Measurements from ENCODE around the gene SLC7A1.

SLC7A1 gene

DNA sequence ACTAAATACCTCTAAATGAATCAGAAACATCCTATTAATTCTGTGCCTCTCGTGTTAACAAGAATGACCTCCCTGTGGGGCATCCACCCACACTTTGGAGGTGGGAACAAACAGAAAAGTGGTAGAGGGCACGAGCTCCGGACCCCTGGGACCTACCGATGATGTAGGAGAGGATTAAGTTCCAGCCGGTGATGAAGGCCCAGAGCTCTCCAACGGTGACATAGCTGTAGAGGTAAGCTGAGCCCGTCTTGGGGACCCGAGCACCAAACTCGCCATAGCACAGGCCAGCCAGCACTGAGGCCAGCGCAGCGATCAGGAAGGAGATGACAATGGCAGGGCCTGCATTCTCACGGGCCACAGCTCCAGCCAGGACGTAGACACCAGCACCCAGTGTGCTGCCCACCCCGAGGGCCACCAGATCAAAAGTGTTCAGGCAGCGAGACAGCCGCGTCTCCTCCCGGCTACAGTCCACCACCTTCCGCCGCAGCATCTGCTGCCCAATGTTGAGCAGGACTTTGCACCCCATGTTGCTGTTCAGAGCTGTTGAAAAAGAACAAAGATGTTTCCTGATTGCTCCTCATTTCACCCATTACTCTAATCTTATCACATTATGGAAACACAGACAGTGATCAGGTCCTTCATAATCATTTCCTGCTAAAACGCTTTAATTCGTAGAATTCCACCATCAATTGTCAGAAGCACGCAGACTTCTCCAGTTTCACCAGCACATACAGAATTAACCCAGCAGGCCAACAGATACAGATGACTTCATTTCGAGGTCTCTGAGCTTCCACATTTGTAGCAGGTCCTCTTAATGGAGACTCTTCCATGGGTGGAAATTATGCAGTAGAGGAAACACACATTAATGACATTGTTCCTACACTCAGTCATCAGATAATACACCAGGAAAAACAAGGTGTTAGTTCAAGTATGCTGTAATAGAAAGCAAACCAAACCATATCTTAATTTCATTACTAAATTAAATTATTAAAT, 59.5 kb downstream of the SLC7A1 start:
- peaks cover 6% of the 10 kb centered on the region for H3K4me1 ChIP-seq (ENCODE audit: control insufficient read depth, low read depth, low read length)
- no peak overlapping the region for H4K8ac ChIP-seq (ENCODE audit: low read depth, low read length)
- H3K23ac ChIP-seq (ENCODE audit: low read length): no peak overlapping the region
- H3K4me2 ChIP-seq (ENCODE audit: low read length): no peak overlapping the region
- H3K36me3 ChIP-seq (ENCODE audit: control insufficient read depth, insufficient read depth, low read length): peaks cover 4% of the 10 kb centered on the region
- H3K4me3 ChIP-seq (ENCODE audit: low read length): no peak overlapping the region
- H3K18ac ChIP-seq (ENCODE audit: low read length): no peak overlapping the region
- no peak overlapping the region for H2BK120ac ChIP-seq (ENCODE audit: low read depth, low read length)
- H3K79me1 ChIP-seq (ENCODE audit: low read length): peaks cover 28% of the 10 kb centered on the region
- no peak for DNase-seq
- peaks cover 36% of the 10 kb centered on the region for H3K79me2 ChIP-seq (ENCODE audit: control insufficient read depth, insufficient read depth, low read length)
- no peaks in the 10 kb centered on the region for H3K27me3 ChIP-seq (ENCODE audit: insufficient read depth, low read length, poor library complexity)
- no peak overlapping the region for H2BK5ac ChIP-seq (ENCODE audit: low read length)
- no peak overlapping the region for H2BK15ac ChIP-seq (replicated peaks; ENCODE audit: low read depth)
- no peak overlapping the region for H3K4ac ChIP-seq (ENCODE audit: low read depth, low read length)
- no peak overlapping the region for H3K56ac ChIP-seq (ENCODE audit: low read length)
- no peak overlapping the region for H3K9ac ChIP-seq (ENCODE audit: low read length)
- no peak overlapping the region for H4K5ac ChIP-seq (ENCODE audit: low read length)
- WGBS (ENCODE audit: extremely low coverage, insufficient coverage, low lambda C conversion rate): no CpG with 5 or more reads among the region's 24 CpGs
- H2AK5ac ChIP-seq (ENCODE audit: low read length): no peak overlapping the region
- H3K27ac ChIP-seq (ENCODE audit: low read depth, low read length): no peak overlapping the region

DNA sequence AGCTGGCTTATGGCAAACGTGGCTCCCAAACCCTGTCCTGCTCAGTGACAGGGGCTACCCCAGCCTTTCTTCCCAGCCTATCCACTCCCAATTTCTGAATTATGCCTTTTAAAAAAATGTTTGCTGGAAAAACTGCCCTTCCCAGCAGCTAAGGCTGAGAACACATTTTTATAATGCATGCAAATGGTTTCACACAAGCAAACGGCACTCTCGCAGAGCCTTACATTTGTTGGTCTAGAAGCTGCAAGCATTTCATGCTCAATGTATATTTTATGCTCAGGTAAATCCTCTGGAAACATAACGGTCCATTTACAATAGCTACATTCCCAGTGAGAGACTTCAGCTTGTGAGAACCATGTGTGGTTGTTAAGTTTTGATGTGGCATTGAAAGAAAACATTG, 61.4 kb downstream of the SLC7A1 start:
- Histone ChIP-seq H3K27ac (ENCODE audit: low read depth, low read length) (no peak overlapping the region), H3K4ac (ENCODE audit: low read depth, low read length) (no peak overlapping the region), H2BK120ac (ENCODE audit: low read depth, low read length) (no peak overlapping the region), H3K4me2 (ENCODE audit: low read length) (no peak overlapping the region), H2AK5ac (ENCODE audit: low read length) (no peak overlapping the region), H3K23ac (ENCODE audit: low read length) (no peak overlapping the region), H3K4me1 (ENCODE audit: control insufficient read depth, low read depth, low read length) (peaks cover 2% of the 10 kb centered on the region), H4K5ac (ENCODE audit: low read length) (no peak overlapping the region), H3K9ac (ENCODE audit: low read length) (no peak overlapping the region), H3K27me3 (ENCODE audit: insufficient read depth, low read length, poor library complexity) (no peaks in the 10 kb centered on the region), H3K56ac (ENCODE audit: low read length) (no peak overlapping the region), H3K18ac (ENCODE audit: low read length) (no peak overlapping the region), H3K4me3 (ENCODE audit: low read length) (no peak overlapping the region), H2BK15ac (replicated peaks; ENCODE audit: low read depth) (no peak overlapping the region), H3K79me1 (ENCODE audit: low read length) (peaks cover 24% of the 10 kb centered on the region), H3K36me3 (ENCODE audit: control insufficient read depth, insufficient read depth, low read length) (peaks cover 5% of the 10 kb centered on the region), H4K8ac (ENCODE audit: low read depth, low read length) (no peak overlapping the region), H2BK5ac (ENCODE audit: low read length) (no peak overlapping the region), H3K79me2 (ENCODE audit: control insufficient read depth, insufficient read depth, low read length) (peaks cover 27% of the 10 kb centered on the region)
- WGBS (ENCODE audit: extremely low coverage, insufficient coverage, low lambda C conversion rate): no CpG with 5 or more reads among the region's 4 CpGs
- DNase-seq: no peak

DNA sequence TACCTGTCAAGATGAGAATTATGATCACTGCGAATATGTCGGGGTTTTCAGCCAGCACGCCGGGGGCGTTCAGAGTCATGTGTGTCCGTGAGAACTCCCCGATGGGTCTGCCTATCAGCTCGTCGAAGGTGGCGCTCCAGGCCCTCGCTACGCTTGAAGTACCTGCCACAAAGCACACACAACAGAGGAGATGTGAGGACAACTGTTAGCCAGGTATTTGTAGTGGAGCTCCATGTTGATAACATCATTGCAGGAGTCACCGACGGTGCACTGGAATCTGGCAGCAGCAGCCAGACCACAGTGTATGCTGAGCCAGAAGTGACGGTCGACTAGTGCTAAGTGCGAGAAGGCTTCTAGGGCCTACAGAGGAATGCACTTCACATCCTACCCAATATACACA, 62.7 kb downstream of the SLC7A1 start:
- peaks cover 11% of the 10 kb centered on the region for H3K36me3 ChIP-seq (ENCODE audit: control insufficient read depth, insufficient read depth, low read length)
- no peak overlapping the region for H2BK120ac ChIP-seq (ENCODE audit: low read depth, low read length)
- no CpG with 5 or more reads among the region's 17 CpGs for WGBS (ENCODE audit: extremely low coverage, insufficient coverage, low lambda C conversion rate)

DNA sequence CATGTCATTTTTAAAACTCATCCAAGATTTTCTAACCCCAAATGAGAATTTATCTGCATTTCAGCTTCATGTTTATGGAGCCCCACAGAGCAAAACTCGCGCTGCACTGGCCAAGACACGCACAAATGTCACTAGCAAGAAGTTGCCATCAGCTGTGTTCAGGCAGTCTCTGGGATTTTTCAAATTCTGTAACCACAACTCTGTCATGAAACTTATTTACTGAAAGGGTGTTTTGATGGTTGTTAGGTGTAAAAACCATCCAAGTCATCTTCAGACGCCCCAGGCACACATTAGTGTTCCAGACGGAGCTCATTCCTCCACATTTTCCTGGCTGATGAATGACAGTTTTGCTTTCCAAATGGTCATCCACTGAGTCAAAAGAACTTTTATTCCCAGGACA, 63.4 kb downstream of the SLC7A1 start:
- H2AK5ac ChIP-seq (ENCODE audit: low read length): no peak overlapping the region
- H3K4me1 ChIP-seq (ENCODE audit: control insufficient read depth, low read depth, low read length): no peaks in the 10 kb centered on the region
- H3K23ac ChIP-seq (ENCODE audit: low read length): no peak overlapping the region
- no peak overlapping the region for H3K9ac ChIP-seq (ENCODE audit: low read length)
- whole genome bisulfite sequencing (ENCODE audit: extremely low coverage, insufficient coverage, low lambda C conversion rate): no CpG with 5 or more reads among the region's 5 CpGs
- DNase-seq: no peak
- H4K8ac ChIP-seq (ENCODE audit: low read depth, low read length): no peak overlapping the region
- peaks cover 13% of the 10 kb centered on the region for H3K36me3 ChIP-seq (ENCODE audit: control insufficient read depth, insufficient read depth, low read length)
- H3K4ac ChIP-seq (ENCODE audit: low read depth, low read length): no peak overlapping the region
- H3K79me1 ChIP-seq (ENCODE audit: low read length): peaks cover 17% of the 10 kb centered on the region
- H2BK120ac ChIP-seq (ENCODE audit: low read depth, low read length): no peak overlapping the region
- H2BK5ac ChIP-seq (ENCODE audit: low read length): no peak overlapping the region
- no peak overlapping the region for H2BK15ac ChIP-seq (replicated peaks; ENCODE audit: low read depth)
- no peak overlapping the region for H3K56ac ChIP-seq (ENCODE audit: low read length)
- no peak overlapping the region for H3K18ac ChIP-seq (ENCODE audit: low read length)
- H3K79me2 ChIP-seq (ENCODE audit: control insufficient read depth, insufficient read depth, low read length): peaks cover 10% of the 10 kb centered on the region
- H3K4me2 ChIP-seq (ENCODE audit: low read length): no peak overlapping the region
- no peak overlapping the region for H4K5ac ChIP-seq (ENCODE audit: low read length)
- no peak overlapping the region for H3K27ac ChIP-seq (ENCODE audit: low read depth, low read length)
- no peak overlapping the region for H3K4me3 ChIP-seq (ENCODE audit: low read length)
- H3K27me3 ChIP-seq (ENCODE audit: insufficient read depth, low read length, poor library complexity): no peaks in the 10 kb centered on the region

More for the DNA sequence above, 62.7 kb downstream of the SLC7A1 start:
- Histone ChIP-seq H3K56ac (ENCODE audit: low read length) (no peak overlapping the region), H3K4me1 (ENCODE audit: control insufficient read depth, low read depth, low read length) (no peaks in the 10 kb centered on the region), H3K4ac (ENCODE audit: low read depth, low read length) (no peak overlapping the region), H3K79me2 (ENCODE audit: control insufficient read depth, insufficient read depth, low read length) (peaks cover 14% of the 10 kb centered on the region), H3K4me2 (ENCODE audit: low read length) (no peak overlapping the region), H3K18ac (ENCODE audit: low read length) (no peak overlapping the region), H3K27me3 (ENCODE audit: insufficient read depth, low read length, poor library complexity) (no peaks in the 10 kb centered on the region), H4K8ac (ENCODE audit: low read depth, low read length) (no peak overlapping the region), H2AK5ac (ENCODE audit: low read length) (no peak overlapping the region), H2BK5ac (ENCODE audit: low read length) (no peak overlapping the region), H3K79me1 (ENCODE audit: low read length) (peaks cover 17% of the 10 kb centered on the region), H3K4me3 (ENCODE audit: low read length) (no peak overlapping the region), H3K27ac (ENCODE audit: low read depth, low read length) (no peak overlapping the region), H2BK15ac (replicated peaks; ENCODE audit: low read depth) (no peak overlapping the region), H4K5ac (ENCODE audit: low read length) (no peak overlapping the region), H3K23ac (ENCODE audit: low read length) (no peak overlapping the region), H3K9ac (ENCODE audit: low read length) (no peak overlapping the region)
- DNase-seq: no peak

DNA sequence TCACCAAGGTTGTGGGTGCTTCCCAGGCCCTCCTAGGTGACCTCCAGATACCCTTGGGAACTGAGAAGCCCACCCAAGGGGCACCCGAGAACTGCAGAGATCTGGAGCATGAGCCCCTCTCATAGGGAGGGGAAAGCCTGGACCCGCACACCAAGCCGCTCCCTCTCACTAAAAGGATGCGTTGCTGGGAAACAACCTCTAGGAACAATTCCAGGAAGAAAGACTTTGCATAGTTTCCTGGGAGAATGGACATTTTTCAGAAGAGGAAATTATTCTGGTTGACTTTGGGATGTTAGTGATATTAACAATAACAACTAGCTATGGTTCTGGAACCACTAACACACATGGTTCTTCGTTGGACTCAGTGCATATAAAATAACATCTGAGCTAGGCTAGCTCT, 64.6 kb downstream of the SLC7A1 start:
- Histone ChIP-seq H3K4me2 (ENCODE audit: low read length) (no peak overlapping the region), H3K4me1 (ENCODE audit: control insufficient read depth, low read depth, low read length) (no peaks in the 10 kb centered on the region), H3K27me3 (ENCODE audit: insufficient read depth, low read length, poor library complexity) (no peaks in the 10 kb centered on the region), H3K18ac (ENCODE audit: low read length) (no peak overlapping the region), H2BK15ac (replicated peaks; ENCODE audit: low read depth) (no peak overlapping the region), H3K4me3 (ENCODE audit: low read length) (no peak overlapping the region), H3K9ac (ENCODE audit: low read length) (no peak overlapping the region), H2BK5ac (ENCODE audit: low read length) (no peak overlapping the region), H3K23ac (ENCODE audit: low read length) (no peak overlapping the region), H3K56ac (ENCODE audit: low read length) (no peak overlapping the region), H3K79me2 (ENCODE audit: control insufficient read depth, insufficient read depth, low read length) (peaks cover 6% of the 10 kb centered on the region), H3K36me3 (ENCODE audit: control insufficient read depth, insufficient read depth, low read length) (peaks cover 13% of the 10 kb centered on the region), H2BK120ac (ENCODE audit: low read depth, low read length) (no peak overlapping the region), H3K4ac (ENCODE audit: low read depth, low read length) (no peak overlapping the region), H3K79me1 (ENCODE audit: low read length) (peaks cover 15% of the 10 kb centered on the region), H4K5ac (ENCODE audit: low read length) (no peak overlapping the region), H3K27ac (ENCODE audit: low read depth, low read length) (no peak overlapping the region), H2AK5ac (ENCODE audit: low read length) (no peak overlapping the region), H4K8ac (ENCODE audit: low read depth, low read length) (no peak overlapping the region)
- DNase-seq: no peak
- WGBS (ENCODE audit: extremely low coverage, insufficient coverage, low lambda C conversion rate): no CpG with 5 or more reads among the region's 5 CpGs
